Progenitor cell of endocrine pancreas (in vitro differentiated cells): Measurements from ENCODE around the gene CASK. TPM values are rescaled to one million over a fixed set of nuclear protein-coding genes. Genes with fewer than 3 reads are reported as not detected.
A peak's percentile ranks its signal among the peaks of the same experiment; 100 is the strongest.

Experiments
- DNase-seq: peaks from one replicate; pipeline ENCODE4 v3.0.0; 2021; ENCODE audit warnings: low spot score; ENCODE audit not compliant: unreplicated experiment
- H3K27ac Mint-ChIP-seq: 2 replicates; pipeline ENCODE4 v1.8.0; 2021; ENCODE audit warnings: mild to moderate bottlenecking, moderate library complexity, mixed read lengths
- H3K27me3 Mint-ChIP-seq: 2 replicates; pipeline ENCODE4 v1.8.0; 2021; ENCODE audit warnings: mixed read lengths
- H3K36me3 Mint-ChIP-seq: 2 replicates; pipeline ENCODE4 v1.8.0; 2022; ENCODE audit warnings: mixed read lengths; ENCODE audit not compliant: insufficient read depth
- H3K4me1 Mint-ChIP-seq: 2 replicates; pipeline ENCODE4 v1.8.0; 2021; ENCODE audit warnings: low read depth, mixed read lengths
- H3K4me3 Mint-ChIP-seq: 2 replicates; pipeline ENCODE4 v1.8.0; 2021; ENCODE audit warnings: low read depth, mild to moderate bottlenecking, moderate library complexity, mixed read lengths
- H3K9me3 Mint-ChIP-seq: 2 replicates; pipeline ENCODE4 v1.8.0; 2021; ENCODE audit warnings: low read depth, mixed read lengths
- total RNA-seq: library from RNA; stranded (reverse); gene quantifications from 2 replicates; pipeline ENCODE4 v1.2.1, GENCODE V29; 2021
- TF ChIP-seq, protein P1 (sequence below): fragments of 200-600 bp; sonication (generic); IDR thresholded peaks from one replicate; pipeline ENCODE4 v1.5.0; 2021; ENCODE audit warnings: antibody characterized with exemption, mild to moderate bottlenecking; ENCODE audit not compliant: unreplicated experiment

Gene CASK
- total RNA-seq, 1 donor from 2014 or later: 68.3 TPM

DNA sequence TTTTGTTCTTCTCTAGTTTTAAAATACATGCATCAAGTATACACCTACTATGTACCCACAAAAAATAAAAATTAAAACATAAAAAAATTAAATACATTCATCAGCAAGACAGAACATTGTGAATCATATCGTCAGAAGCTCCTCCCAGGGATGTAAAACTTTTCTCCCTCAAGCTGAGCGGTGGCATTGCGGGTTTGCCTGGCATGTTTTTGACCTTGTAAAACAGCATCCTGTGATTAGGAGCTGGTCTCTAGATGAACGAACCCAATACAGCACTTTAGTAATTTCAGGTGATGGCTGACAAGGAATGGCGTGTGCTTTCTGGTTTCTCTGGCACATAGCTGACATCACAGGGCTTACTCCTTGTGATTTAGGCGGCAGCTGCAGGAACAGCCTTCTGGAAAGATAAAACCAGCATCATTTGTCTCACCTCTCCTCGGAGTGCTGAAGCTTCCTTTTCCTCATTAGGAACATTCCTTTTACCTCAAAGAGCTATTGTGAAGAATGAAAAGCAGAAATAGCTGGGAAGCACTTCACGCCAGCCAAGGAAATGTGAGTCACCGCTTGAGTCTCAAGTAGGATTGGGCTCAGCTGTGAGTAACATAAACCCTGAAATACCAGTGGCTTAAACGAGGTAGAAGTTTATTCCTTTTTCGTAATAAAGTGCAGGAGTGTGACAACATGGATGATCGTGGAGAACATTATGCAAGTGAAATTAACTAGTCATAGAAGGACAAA, 431.9 kb downstream of the CASK start:
- no peaks in the 10 kb centered on the region for H3K27me3 Mint-ChIP-seq
- peaks cover 4% of the 10 kb centered on the region for H3K36me3 Mint-ChIP-seq
- H3K9me3 Mint-ChIP-seq: peaks cover 24% of the 10 kb centered on the region
- no peak for DNase-seq
- no peak overlapping the region for H3K27ac Mint-ChIP-seq
- TF ChIP-seq, protein P1, sequence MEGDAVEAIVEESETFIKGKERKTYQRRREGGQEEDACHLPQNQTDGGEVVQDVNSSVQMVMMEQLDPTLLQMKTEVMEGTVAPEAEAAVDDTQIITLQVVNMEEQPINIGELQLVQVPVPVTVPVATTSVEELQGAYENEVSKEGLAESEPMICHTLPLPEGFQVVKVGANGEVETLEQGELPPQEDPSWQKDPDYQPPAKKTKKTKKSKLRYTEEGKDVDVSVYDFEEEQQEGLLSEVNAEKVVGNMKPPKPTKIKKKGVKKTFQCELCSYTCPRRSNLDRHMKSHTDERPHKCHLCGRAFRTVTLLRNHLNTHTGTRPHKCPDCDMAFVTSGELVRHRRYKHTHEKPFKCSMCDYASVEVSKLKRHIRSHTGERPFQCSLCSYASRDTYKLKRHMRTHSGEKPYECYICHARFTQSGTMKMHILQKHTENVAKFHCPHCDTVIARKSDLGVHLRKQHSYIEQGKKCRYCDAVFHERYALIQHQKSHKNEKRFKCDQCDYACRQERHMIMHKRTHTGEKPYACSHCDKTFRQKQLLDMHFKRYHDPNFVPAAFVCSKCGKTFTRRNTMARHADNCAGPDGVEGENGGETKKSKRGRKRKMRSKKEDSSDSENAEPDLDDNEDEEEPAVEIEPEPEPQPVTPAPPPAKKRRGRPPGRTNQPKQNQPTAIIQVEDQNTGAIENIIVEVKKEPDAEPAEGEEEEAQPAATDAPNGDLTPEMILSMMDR: no peak
- no peaks in the 10 kb centered on the region for H3K4me1 Mint-ChIP-seq
- no peak overlapping the region for H3K4me3 Mint-ChIP-seq

DNA sequence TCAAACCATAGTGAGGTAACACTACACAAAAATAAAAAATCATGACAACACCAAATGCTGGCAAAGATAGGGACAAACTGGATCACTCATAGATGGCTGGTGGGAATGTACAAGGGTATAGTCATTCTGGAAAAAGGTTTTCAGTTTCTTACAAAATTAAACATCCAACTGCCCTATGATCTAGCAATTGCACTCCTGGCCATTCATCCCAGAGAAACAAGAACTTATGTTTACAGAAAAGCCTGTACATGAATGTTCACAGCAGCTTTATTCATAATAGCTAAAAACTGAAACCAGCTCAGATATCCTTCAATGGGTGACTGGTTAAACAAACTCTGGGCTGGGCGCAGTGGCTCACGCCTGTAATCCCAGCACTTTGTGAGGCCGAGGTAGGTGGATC, 432.9 kb downstream of the CASK start:
- Mint-ChIP-seq H3K27ac (no peak overlapping the region), H3K27me3 (no peaks in the 10 kb centered on the region), H3K36me3 (no peaks in the 10 kb centered on the region), H3K9me3 (peaks cover 19% of the 10 kb centered on the region), H3K4me1 (no peaks in the 10 kb centered on the region), H3K4me3 (no peak overlapping the region)
- no peak for DNase-seq
- TF ChIP-seq, protein P1: no peak

DNA sequence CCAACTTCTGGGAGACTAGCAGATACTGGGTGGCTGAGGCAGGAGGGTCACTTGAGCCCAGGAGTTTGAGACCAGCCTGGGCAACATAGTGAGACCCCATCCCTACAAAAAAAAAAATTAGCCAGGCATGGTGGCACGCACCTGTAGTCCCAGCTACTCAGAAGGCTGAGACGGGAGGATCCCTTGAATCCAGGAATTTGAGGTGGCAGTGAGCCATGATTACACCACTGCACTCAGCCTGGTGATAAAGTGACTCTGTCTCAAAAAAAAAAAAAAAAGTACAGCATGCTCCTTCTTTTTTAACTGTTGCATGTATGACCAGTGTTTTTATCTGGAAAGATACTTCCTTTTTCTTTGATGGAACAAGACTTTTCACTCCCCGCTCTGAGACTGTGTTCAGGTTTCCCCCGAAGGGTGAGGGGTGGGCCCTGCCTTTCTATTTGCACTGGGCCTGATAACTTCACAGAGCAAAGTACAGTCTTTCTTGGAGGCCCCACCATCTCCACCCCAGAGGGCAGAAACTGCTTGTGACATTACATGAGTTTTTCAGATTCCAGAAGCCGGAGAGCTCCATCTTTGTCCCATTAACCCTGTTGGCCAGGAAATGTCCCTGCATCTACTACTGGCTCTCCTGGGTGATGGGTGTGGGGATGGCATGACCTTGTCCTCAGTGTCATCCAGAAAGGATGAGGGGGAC, 441.1 kb downstream of the CASK start:
- TF ChIP-seq, protein P1: no peak
- no peak overlapping the region for H3K4me3 Mint-ChIP-seq
- peaks cover 2% of the 10 kb centered on the region for H3K9me3 Mint-ChIP-seq
- no peaks in the 10 kb centered on the region for H3K27me3 Mint-ChIP-seq
- no peaks in the 10 kb centered on the region for H3K36me3 Mint-ChIP-seq
- DNase-seq: no peak
- H3K4me1 Mint-ChIP-seq: peaks cover 10% of the 10 kb centered on the region
- peak overlapping the region; percentile 82 for H3K27ac Mint-ChIP-seq

DNA sequence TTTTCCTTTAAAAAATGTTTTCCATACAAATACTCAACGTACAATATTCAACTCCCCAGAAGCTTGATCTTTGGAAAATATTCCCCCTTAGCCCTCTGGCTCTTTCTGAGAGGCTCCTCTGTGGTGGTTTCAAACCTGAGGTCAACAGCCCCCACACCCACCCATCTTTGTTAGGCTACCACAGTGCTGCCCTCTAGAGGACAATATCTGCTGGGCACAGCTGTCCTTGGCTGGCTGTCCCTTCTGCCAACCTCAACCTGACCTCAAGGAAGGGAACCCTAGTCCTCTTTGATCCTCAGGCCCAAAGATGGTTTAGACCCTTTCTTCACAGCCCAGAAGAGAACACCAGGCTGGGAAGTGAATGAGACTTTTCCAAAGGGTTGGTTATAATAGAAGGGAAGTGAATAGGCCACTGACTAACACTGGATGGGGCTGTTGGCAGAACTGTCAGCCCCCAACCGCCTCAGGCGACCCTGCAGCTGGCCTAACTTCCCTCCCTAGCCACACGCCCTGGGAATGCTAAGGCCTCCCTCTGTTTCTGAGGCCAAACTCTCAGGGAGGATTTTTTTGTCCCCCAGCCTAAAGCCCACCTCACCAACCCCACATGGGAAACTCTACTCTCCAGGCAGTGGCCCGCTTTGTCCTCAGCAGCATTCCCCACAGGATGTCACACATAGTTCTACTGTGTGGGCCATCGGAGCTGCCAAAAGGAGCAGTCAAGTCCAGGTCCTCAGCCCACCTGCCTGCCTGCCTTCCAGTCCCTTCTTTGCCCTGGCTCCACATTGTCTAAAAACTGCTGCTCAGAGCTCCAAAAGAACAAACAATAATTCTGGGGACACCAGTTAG, 441.9 kb downstream of the CASK start:
- Mint-ChIP-seq H3K4me1 (peaks cover 10% of the 10 kb centered on the region), H3K36me3 (no peaks in the 10 kb centered on the region), H3K27me3 (no peaks in the 10 kb centered on the region), H3K9me3 (no peaks in the 10 kb centered on the region), H3K27ac (no peak overlapping the region), H3K4me3 (no peak overlapping the region)
- TF ChIP-seq, protein P1: peak; percentile 18
- DNase-seq: no peak
